CD4-positive, alpha-beta T cell treated with Interferon gamma for 1 hour (primary cell): ENCODE results near the gene CELA2A.
"Not testable (repeated sequence)": the region's sequence is repeated elsewhere in the genome, so short reads cannot be mapped to it uniquely, and the experiment has no call there.

Source experiments
- DNase-seq: peaks from one replicate; pipeline ENCODE4 v3.0.0-alpha.2; 2020

The CELA2A gene

DNA sequence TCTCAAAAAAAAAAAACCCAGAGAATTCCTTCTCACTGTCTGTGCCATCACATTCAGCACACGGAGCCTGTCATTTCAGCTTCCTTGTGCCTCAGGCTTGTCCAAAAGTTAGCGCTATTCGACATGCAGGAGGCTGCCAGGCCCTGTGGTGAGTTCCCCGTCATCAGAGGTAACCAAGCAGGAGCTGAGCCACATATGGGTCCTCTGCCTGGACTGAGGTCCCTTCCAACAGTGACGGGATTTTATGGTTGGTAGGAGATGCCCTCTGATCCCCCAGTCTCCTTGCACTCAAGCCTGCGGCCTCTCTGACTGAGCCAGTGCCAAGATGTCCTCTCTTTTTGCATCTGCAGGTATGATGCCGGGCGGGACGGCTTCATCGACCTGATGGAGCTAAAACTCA, 31.0 kb upstream of the CELA2A start:
- DNase-seq: no peak

DNA sequence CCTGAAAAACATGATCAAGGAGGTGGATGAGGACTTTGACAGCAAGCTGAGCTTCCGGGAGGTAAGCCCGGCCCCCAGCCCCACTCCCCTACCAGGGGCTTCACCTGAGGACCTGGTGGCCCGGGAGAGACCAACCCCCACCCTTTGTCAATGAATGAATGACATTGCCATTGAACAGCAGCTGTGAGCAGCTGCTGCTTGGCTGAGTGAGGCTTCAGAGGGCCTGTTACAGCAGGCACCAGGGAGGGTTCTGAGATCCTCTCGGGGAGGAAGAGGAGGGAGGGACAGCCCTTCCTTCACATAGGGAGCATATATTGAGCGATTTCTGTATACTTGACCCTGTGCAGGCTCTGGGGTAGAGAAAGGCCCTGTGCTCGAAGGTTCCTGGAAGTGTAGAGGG, 30.6 kb upstream of the CELA2A start:
- no peak for DNase-seq

DNA sequence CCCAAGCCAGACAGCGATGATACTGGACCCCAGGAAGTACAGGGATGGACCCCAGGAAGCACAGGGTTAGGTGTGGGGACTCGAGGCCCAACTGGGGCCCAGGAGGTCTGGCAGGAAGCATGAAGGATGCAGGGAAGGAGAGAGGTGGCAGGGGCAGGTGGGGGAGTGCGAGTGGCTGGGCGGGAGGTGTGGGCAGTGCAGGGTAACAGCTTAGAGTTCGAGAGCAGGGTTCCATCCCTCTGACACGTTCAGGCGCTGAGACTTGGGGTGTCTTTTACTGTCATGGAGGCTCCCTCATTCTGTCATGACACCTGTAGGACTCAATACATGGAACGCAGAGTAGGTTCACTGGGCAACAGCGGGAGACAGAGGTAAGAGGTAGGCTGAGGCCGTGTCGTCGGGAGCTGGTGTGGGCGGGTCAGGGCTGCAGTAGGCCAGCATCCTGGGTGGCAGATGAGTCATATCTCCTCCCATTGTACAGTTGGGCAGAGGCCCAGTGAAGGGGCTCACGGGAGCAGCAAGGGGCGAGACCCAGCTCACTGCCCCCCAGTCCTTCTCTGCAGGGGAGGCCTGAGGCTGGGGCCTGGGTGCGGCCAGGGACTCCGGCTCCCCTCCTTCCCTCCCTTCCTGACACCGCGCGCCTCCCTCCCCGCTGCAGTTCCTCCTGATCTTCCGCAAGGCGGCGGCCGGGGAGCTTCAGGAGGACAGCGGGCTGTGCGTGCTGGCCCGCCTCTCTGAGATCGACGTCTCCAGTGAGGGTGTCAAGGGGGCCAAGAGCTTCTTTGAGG, 29.8 kb upstream of the CELA2A start:
- no peak for DNase-seq

DNA sequence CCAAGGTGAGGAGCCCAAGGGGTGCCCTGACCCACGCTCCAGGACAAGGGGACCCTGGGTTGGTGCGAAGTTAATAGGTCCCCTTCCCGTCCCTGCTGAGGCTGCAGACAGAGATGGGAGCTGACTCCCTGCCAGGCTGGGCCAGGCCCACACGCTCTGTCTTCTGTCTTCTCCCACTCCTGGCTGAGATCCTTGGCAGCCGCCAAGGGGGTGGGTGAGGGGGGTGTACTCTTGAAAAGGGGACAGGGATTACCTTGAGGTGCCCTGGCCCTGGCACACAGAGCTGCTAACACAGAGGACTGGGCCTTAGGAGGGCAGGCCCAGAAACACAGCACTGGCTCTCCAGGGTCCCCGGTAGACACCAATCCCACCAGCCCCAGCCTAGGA, 29.3 kb upstream of the CELA2A start:
- DNase-seq: no peak

DNA sequence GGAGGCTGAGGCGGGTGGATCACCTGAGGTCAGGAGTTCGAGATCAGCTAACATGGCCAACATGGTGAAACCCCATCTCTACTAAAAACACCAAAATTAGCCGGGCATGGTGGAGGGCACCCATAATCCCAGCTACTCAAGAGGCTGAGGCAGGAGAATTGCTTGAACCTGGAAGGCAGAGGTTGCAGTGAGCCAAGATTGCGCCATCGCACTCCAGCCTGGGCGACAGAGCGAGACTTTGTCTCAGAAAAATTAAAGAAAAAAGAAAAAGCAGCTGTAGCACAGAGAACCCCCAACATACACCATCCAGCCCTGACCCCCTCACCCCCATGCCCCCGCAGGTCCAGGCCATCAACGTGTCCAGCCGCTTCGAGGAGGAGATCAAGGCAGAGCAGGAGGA, 28.3 kb upstream of the CELA2A start:
- not testable (repeated sequence) for DNase-seq

DNA sequence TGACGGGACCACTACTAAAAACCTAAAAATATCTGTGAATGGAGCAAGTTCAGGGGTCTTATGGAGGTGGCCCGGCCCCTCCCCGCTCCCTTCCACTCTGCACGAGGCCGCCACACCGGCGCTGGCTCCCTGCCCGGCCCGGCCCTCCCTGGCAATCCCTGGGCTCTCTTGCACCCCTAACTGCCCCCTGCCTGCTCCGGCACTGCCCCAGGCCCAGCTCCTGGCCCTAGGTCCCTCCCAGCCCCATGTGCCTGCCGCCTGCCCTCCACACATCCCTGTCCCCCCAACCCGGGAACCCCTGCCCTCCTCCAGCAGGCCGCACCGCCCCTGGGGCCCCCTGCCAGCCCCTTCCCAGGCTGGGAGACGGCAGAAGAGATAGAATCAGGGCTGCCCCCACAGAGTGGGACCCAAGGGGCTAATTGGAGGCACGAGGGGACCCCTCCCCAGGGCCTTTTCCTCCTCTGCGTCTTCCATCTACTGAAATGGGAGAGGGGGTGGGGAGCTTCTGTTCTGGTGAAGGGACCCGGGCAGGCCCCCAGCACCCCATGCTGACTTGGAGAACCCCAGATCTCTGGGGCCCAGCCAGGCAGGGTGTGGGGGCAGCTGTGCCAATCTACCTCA, 27.6 kb upstream of the CELA2A start:
- DNase-seq: no peak

DNA sequence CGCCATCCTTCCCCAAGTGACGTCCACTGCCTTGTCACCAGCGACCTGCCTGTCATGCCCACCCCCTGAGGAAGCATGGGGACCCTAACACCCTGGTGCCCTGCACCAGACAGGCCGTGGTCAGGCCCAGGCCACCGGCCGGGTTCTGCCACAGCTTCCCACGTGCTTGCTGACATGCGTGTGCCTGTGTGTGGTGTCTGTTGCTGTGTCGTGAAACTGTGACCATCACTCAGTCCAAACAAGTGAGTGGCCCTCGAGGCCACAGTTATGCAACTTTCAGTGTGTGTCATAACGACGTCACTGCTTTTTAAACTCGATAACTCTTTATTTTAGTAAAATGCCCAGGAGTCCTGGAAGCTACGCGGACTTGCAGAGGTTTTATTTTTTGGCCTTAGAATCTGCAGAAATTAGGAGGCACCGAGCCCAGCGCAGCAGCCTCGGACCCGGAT, 26.8 kb upstream of the CELA2A start:
- peak; percentile 47 for DNase-seq

DNA sequence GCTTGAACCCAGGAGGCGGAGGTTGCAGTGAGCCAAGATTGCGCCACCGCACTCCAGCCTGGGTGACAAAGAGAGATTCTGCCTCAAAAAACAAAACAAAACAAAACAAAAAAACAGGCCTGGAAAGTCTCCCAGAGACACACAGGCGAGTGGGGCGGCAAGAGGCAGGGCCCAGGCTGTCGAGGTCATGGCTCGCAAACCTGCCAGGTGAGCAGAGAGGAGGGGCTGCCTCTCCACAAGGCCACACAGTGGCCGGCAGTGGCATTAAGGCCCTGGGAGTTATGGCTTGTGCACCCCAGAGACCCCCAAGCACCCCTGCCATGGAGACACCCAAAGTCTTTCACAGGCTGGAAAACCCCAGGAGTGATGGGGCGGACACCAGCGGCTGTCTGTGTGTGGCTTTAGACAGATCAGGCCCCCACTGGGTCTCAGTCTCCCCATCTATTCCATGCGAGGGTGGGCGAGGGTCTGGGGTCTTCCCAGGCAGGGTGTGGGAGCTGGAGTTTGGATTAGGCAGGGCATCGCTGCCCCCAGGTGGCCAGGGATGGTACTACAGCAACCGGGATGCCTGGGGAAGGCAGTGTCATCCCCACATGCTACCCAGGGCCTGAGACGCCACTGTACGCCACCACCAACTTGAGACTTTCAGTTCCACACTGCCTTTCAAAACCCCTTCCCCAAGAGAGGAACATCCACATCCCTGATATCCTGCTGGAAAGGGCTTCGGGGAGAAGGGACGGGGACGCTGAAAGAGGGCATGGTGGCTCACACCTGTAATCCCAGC, 25.6 kb upstream of the CELA2A start:
- peak; percentile 64 for DNase-seq

DNA sequence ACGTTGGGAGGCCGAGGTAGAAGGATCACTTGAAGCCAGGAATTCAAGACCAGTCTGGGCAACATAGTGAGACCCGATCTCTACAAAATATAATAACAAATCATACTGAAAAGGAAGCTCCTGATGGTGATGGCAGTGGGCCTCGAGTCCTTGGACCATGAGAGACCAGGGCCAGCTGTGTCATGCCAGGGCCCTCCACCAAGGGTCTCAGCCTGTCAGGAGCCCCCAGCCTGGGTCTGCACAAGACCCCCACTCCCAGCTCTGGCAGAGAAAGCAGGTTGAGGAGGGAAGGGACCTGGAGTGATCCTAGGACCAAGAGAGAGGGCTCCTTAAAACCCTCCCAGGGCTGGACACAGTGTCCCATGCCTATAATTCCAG, 25.0 kb upstream of the CELA2A start:
- DNase-seq: no peak

DNA sequence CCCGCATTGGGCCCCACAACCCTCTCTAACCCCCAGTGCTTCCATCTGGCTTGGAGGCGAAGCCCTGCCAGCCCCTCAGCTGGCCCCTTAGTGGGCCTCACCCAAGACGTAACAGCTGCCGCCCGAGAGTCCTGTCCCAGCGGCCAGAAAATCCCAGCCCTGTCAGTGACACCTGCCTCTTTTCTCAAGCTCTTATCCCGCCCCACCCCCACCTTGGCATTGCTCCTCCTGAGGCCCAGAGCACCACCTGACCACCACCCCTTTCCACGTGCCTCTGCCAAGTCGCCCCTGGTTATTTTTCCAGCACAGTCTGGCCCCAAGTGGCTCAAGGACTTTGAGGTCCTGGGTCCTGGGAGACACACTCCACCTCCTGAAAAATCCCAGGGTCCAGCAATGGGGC, 24.2 kb upstream of the CELA2A start:
- DNase-seq: no peak

DNA sequence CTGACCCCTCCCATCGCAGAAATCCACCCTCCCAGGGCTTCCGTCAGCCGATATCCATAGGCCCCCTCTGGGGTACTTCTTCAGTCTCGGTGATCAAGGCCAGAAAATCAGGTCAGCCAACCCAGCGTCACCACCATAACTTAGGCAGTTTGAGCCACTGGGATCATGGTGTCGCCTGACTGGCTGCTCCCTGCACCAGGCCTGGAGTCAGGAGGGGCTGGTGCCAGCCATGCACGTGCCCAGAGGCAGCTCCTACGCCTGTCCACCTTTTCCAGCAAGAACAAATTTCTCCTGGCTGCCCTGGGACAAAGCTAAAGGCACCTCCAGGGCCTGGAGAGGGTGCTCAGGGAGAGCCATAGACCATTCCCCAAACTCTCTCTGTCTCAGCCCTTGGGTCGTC, 23.1 kb upstream of the CELA2A start:
- DNase-seq: no peak

DNA sequence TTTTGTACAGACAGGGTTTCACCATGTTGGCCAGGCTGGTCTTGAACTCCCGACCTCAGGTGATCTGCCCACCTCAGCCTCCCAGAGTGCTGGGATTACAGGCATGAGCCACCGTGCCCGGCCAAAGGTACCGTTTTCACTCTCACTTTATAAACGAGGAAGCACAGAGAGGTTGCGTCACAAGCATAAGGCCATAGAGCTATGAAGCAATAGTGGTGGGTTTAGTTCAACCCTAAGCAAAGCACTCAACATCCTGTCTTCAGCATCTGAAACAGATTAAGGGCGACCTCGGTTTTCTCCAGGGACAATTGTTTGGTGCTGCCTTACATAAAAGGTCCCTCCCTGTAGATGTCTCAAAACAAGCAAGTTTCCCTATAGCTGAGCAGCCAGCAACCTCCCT, 21.8 kb upstream of the CELA2A start:
- not testable (repeated sequence) for DNase-seq

DNA sequence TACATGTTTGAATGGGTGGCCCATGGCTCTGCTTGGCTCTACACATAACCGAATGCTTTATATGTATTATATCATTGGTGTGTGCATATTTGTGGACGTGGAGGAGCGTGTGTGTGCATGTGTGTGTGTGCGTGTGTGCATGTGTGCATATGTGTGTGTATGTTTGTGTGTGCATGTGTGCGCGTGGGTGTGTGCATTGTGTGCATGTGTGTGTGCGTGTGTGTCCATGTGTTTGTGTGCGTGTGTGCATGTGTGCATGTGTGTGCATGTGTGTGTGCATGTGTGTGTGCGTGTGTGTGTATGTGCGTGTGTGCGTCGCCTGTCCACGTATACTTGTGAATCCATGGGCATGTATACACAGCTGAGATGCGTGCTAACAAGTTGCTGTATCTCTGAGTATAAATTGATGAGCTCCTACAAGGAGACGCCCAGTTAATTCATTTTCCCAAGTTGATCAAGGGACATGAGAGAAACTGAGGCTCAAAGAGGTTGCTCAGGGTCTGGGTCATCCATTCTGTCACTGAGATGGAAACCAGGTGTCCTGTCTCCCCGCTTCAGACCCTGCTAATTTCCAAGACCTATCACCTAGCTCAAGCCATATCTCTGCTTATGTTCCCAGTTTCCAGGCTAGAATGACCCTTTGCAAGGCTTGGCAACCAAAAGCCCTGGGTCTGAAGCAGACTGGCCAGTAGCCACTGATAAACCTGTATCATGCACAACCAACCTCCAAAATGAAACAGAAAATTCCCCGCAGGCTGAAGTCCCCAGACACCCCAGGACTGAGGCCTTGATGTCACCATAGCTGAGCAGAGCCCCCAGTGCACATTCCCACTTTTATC, 21.1 kb upstream of the CELA2A start:
- DNase-seq: no peak

DNA sequence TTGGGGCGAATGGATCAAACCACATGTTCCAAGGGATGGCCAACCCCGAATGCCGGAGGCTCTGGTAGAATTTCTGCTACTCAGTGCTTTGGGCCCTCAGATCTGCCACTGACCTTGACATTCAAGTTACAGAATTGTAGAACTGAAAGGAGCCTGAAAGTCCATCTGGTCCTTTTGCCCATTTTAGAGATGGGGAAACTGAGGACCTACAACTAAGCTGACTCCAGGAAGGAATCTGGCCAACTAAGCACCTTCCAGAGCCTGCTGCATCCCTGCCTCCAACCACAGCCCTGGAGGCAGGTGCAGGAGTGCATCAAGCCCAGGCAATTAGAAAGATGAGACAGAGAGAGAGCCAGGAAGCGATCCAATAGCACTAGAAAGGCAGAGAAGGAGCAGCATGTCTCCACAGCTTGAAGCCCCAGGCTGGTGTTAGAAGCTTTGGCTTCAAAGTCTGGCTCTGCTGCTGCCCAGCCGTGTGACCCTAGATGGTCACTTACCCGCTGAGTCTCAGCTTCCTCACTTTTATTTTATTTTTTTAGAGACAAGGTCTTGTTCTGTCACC, 19.6 kb upstream of the CELA2A start:
- DNase-seq: no peak

DNA sequence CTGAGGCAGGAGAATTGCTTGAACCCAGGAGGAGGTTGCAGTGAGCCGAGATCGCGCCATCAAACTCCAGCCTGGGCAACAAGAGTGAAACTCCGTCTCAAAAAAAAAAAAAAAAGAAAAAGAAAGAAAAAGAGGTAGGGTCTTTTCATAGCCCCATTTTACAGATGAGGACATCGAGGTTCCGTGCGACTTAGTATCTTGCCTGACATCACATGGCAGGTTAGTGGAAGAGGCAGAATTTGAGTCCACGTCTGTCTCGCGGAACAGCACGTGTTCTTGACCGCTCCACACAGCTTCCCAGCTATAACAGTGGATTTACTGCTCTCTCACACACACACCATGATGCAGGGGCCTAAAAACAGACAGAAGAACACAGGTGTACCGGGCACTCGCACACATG, 17.2 kb upstream of the CELA2A start:
- no peak for DNase-seq

DNA sequence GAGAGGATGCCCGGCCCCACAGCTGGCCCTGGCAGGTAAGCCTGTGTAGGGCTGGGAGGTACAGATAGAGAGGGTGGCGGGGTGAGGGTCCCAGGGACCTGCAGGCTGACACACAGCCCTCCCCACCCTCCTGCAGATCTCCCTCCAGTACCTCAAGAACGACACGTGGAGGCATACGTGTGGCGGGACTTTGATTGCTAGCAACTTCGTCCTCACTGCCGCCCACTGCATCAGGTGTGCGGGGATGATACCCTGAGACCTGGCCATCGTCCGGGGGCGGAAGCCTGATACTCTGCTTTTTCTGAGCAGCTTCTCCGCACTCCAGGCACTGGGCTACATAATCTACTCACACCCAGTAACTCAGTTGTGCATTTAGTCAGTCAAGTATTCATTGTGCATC, 16.2 kb upstream of the CELA2A start:
- no peak for DNase-seq

DNA sequence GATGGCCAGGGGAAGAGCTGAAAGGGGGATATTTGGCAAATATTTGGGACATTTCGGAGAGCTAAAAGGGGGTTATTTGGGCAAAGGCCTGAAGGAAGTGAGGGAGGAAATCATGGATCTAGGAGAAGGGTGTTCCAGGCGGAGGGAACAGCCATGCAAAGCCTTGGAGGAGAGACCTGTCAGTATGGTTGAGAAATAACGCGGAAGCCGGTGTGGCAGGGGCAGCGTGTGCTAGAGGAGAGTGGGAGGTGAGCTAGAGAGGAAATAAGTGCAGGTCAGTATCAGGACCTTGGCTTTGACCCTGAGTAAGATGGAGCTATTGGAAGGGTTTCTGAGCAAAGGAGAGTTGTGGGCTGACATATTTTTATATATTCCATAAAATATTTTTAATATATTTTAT, 15.3 kb upstream of the CELA2A start:
- no peak for DNase-seq

DNA sequence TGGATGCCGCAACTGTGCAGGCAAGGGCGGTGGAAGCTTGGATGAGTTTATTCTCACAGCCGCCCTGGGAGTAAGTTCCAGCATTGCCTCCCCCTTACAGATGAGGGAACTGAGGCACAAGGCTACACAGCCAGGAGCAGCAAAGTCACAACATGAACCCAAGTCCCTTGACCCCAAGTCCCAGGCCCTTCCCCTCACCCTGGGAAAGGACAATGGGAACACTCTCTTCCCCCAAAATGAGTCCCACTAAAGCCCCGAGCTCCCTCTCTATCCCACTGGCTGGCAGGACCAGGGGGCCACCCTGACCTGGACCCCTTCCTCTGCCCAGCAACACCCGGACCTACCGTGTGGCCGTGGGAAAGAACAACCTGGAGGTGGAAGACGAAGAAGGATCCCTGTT, 14.4 kb upstream of the CELA2A start:
- no peak for DNase-seq

DNA sequence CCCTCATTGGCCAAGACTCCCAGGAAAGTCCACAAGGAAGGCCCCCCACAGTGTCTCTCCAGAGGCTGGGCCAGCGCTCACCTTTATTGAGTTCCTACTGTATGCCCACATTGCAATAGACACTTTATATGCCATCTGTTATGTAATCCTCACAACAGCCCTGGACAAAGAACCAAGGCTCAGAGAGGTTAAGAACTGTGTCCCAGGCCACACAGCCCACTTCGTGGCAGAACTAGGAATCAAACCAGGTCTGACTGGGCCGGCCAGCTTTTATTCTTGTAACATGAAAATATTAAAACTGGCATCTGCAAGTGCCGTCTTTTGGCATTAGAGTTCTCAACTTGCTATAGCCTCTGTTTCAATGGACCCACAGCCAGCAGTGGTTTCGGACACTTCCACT, 13.8 kb upstream of the CELA2A start:
- DNase-seq: no peak

DNA sequence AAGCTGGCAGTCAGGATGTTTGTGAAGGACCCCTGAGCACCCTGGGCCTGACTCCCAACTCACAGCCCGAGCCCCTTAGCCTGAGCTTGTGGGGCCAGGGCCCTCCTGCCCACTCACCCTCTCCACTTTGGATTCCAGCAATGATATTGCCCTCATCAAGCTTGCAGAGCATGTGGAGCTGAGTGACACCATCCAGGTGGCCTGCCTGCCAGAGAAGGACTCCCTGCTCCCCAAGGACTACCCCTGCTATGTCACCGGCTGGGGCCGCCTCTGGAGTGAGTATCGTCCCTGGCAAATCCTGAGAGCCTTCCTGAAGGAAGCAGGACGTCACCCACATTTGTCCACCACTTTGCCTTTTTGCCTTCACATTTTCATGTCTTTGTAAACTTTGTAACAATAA, 13.3 kb upstream of the CELA2A start:
- no peak for DNase-seq

DNA sequence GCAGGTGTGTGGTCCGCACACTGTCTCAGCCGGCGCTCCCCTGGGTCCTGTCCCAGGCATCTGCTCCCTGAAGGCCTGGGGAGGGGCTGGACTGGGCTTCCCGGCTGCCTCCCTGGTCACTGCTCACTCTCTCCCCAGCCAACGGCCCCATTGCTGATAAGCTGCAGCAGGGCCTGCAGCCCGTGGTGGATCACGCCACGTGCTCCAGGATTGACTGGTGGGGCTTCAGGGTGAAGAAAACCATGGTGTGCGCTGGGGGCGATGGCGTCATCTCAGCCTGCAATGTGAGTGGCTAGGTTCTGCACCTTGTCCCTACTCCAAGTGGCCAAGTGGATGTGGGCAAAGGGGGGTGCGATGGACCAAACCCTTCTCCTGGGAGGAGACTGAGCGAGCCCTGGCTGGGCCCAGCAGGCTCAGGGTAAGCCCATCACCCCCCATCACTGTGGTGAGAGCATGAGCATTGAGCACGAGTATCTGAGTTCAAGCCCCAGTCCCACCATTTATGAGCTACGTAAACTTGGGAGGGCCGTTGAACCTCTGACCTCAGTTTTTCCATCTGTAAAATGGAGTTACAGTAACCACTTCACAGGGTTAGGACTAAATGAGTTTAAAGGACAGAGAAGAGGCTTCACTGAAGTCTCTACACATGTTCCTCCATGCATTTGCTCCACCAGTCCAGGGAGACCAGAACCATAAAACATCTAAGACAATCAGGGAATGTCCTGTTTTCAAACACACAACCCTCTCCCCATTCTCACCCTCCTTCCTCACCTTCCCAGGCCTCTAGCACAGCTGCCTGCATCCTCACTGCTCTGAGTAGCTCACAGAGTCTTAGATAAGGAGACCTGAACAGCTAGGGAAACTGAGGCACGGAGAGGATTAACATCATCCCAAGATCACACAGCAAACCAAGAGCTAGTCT, 11.8 kb upstream of the CELA2A start:
- DNase-seq: no peak
